WTC11 (cell line): Measurements from ENCODE around the gene GABRG3.

Experiments used
- E2F1 ChIP-seq: sonication (generic); formaldehyde crosslinking; IDR thresholded peaks from 2 replicates; pipeline ENCODE4 v1.8.0; 2022; ENCODE audit warnings: mild to moderate bottlenecking, missing genetic modification reagents
- MAX ChIP-seq: sonication (generic); formaldehyde crosslinking; IDR thresholded peaks from 2 replicates; pipeline ENCODE4 v1.8.0; 2022; ENCODE audit warnings: mild to moderate bottlenecking, missing genetic modification reagents
- NFYB ChIP-seq: sonication (generic); formaldehyde crosslinking; conservative IDR thresholded peaks from 2 replicates; pipeline ENCODE4 v1.8.0; 2022; ENCODE audit warnings: low read depth, missing genetic modification reagents
- NR1H2 ChIP-seq: sonication (generic); formaldehyde crosslinking; IDR thresholded peaks from 2 replicates; pipeline ENCODE4 v1.9.0; 2021; ENCODE audit warnings: mild to moderate bottlenecking, moderate library complexity, missing genetic modification reagents
- NR3C1 ChIP-seq: sonication (generic); formaldehyde crosslinking; conservative IDR thresholded peaks from 2 replicates; pipeline ENCODE4 v1.8.1; 2023; ENCODE audit warnings: low read depth, mild to moderate bottlenecking, missing genetic modification reagents
- RELA ChIP-seq: sonication (generic); formaldehyde crosslinking; IDR thresholded peaks from 2 replicates; pipeline ENCODE4 v1.8.1; 2022; ENCODE audit warnings: missing genetic modification reagents, mild to moderate bottlenecking, borderline replicate concordance
- TEAD1 ChIP-seq: sonication (generic); formaldehyde crosslinking; IDR thresholded peaks from 2 replicates; pipeline ENCODE4 v1.8.0; 2022; ENCODE audit warnings: mild to moderate bottlenecking, missing genetic modification reagents
- ZMAT4 ChIP-seq: fragments of 250-450 bp; sonication (Bioruptor Pico); IDR thresholded peaks from 2 replicates; pipeline ENCODE4 v1.9.0; 2021; ENCODE audit warnings: mild to moderate bottlenecking
- ZNF423 ChIP-seq: fragments of 250-450 bp; sonication (Bioruptor Pico); IDR thresholded peaks from 2 replicates; pipeline ENCODE4 v2.1.2; 2022; ENCODE audit warnings: mild to moderate bottlenecking, moderate library complexity
- TF ChIP-seq, protein P1 (sequence below): fragments of 200-600 bp; IDR thresholded peaks from 2 replicates; pipeline ENCODE4 v1.8.0; 2022; ENCODE audit warnings: antibody characterized with exemption
- TF ChIP-seq, protein P2 (sequence below): sonication (generic); formaldehyde crosslinking; IDR thresholded peaks from 2 replicates; pipeline ENCODE4 v1.8.1; 2023; ENCODE audit warnings: mild to moderate bottlenecking, missing genetic modification reagents, moderate library complexity
- TF ChIP-seq, protein P3 (sequence below): sonication (generic); formaldehyde crosslinking; IDR thresholded peaks from 2 replicates; pipeline ENCODE4 v1.8.1; 2023; ENCODE audit warnings: mild to moderate bottlenecking, moderate library complexity, missing genetic modification reagents

DNA sequence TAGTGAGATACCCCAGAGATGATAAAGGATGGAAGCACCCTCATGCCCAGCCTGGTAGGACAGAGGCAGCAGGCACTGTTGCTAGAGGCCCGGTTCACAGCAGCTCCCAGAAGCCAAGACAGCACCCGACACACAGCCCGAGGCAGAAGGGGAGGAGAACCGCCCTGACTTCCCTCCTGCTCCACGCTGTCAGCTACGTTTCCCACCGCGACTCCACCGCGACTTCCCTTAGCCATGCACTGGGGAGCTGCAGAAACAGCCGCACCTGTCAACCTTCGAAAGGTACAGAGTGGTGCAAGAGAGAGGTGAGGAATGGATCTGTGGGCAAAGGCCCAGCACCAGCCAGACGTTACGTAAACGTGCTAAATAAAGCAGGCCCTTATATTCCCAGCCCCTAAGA is 529.2 kb downstream of the GABRG3 start:
- no peak for TF ChIP-seq NR3C1 (CRISPR knock-in tag)
- TF ChIP-seq, protein P1, sequence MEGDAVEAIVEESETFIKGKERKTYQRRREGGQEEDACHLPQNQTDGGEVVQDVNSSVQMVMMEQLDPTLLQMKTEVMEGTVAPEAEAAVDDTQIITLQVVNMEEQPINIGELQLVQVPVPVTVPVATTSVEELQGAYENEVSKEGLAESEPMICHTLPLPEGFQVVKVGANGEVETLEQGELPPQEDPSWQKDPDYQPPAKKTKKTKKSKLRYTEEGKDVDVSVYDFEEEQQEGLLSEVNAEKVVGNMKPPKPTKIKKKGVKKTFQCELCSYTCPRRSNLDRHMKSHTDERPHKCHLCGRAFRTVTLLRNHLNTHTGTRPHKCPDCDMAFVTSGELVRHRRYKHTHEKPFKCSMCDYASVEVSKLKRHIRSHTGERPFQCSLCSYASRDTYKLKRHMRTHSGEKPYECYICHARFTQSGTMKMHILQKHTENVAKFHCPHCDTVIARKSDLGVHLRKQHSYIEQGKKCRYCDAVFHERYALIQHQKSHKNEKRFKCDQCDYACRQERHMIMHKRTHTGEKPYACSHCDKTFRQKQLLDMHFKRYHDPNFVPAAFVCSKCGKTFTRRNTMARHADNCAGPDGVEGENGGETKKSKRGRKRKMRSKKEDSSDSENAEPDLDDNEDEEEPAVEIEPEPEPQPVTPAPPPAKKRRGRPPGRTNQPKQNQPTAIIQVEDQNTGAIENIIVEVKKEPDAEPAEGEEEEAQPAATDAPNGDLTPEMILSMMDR = no peak
- no peak for TF ChIP-seq ZMAT4
- no peak for TF ChIP-seq NR1H2 (CRISPR knock-in tag)
- TF ChIP-seq, protein P2, sequence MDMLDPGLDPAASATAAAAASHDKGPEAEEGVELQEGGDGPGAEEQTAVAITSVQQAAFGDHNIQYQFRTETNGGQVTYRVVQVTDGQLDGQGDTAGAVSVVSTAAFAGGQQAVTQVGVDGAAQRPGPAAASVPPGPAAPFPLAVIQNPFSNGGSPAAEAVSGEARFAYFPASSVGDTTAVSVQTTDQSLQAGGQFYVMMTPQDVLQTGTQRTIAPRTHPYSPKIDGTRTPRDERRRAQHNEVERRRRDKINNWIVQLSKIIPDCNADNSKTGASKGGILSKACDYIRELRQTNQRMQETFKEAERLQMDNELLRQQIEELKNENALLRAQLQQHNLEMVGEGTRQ (CRISPR knock-in tag) = no peak
- TF ChIP-seq E2F1 (CRISPR knock-in tag) = no peak
- no peak for TF ChIP-seq NFYB
- no peak for TF ChIP-seq RELA
- TF ChIP-seq MAX (CRISPR knock-in tag) = no peak
- TF ChIP-seq TEAD1 (CRISPR knock-in tag) = no peak
- TF ChIP-seq, protein P3, sequence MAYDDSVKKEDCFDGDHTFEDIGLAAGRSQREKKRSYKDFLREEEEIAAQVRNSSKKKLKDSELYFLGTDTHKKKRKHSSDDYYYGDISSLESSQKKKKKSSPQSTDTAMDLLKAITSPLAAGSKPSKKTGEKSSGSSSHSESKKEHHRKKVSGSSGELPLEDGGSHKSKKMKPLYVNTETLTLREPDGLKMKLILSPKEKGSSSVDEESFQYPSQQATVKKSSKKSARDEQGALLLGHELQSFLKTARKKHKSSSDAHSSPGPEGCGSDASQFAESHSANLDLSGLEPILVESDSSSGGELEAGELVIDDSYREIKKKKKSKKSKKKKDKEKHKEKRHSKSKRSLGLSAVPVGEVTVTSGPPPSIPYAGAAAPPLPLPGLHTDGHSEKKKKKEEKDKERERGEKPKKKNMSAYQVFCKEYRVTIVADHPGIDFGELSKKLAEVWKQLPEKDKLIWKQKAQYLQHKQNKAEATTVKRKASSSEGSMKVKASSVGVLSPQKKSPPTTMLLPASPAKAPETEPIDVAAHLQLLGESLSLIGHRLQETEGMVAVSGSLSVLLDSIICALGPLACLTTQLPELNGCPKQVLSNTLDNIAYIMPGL (CRISPR knock-in tag) = no peak
- no peak for TF ChIP-seq ZNF423 (CRISPR knock-in tag)
